ENCODE measurements around the gene RBM6.
A peak's percentile ranks its signal among the peaks of the same experiment; 100 is the strongest.
"Not testable (repeated sequence)": the region's sequence is repeated elsewhere in the genome, so short reads cannot be mapped to it uniquely, and the experiment has no call there.

The RBM6 gene

DNA sequence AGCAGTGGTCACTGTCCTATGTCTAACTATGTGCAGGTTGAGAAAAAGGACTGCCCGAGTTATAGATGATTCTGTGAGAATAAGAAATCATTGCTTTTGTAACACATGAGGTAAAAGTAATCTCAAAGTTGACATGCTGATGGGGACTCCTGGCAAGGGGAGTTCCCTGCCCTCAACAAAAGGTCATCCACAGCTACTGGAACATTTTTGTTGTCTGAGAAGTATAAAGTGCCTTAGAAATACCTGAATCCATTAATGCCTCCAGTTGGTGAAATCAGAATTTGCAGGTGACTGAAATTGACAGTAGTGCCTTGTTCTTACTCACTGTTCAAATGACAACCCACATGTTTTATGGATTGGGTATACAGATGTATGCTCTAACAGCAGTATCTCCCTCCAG lies 105.0 kb downstream of the RBM6 start:
- TF ChIP-seq, protein P1, sequence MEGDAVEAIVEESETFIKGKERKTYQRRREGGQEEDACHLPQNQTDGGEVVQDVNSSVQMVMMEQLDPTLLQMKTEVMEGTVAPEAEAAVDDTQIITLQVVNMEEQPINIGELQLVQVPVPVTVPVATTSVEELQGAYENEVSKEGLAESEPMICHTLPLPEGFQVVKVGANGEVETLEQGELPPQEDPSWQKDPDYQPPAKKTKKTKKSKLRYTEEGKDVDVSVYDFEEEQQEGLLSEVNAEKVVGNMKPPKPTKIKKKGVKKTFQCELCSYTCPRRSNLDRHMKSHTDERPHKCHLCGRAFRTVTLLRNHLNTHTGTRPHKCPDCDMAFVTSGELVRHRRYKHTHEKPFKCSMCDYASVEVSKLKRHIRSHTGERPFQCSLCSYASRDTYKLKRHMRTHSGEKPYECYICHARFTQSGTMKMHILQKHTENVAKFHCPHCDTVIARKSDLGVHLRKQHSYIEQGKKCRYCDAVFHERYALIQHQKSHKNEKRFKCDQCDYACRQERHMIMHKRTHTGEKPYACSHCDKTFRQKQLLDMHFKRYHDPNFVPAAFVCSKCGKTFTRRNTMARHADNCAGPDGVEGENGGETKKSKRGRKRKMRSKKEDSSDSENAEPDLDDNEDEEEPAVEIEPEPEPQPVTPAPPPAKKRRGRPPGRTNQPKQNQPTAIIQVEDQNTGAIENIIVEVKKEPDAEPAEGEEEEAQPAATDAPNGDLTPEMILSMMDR (IDR thresholded peaks at IDR 0.05; ENCODE audit: low read depth, low read length, missing control alignments), result no peak
- no peak overlapping the region for H3K4me3 ChIP-seq (replicated peaks; ENCODE audit: low read depth, low read length)

DNA sequence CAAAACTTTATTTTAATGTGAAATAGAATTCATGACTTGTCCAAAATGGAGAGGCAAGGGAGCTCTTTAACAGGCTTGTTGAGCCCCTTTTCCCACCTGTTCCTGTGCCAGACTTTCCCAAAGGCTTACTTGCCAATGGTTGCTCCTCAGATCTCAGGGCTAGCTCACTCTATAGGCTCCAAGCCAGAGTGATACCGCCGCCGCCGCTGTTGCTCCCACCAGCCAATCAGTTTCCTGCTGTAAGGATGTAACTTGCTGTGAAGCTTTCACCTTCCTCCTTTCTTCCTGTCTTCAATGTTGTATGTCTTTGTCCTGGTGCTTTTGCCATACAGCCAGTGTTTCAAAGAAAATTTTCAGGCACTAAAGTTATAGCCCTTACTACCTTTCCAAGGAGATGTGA lies 107.5 kb downstream of the RBM6 start:
- TF ChIP-seq, protein P1 (IDR thresholded peaks at IDR 0.05; ENCODE audit: low read depth, low read length, missing control alignments), result no peak
- no peak for DNase-seq (ENCODE audit: extremely low read depth, low read depth)
- H3K4me3 ChIP-seq (replicated peaks; ENCODE audit: low read depth, low read length), result no peak overlapping the region

More for the DNA sequence above, 105.0 kb downstream of the RBM6 start:
- DNase-seq (ENCODE audit: extremely low read depth, low read depth), result no peak

GRCh38 chr3:50050361-50050760 lies 110.4 kb downstream of the RBM6 start:
- TF ChIP-seq, protein P1 (IDR thresholded peaks at IDR 0.05; ENCODE audit: low read depth, low read length, missing control alignments), result no peak
- DNase-seq (ENCODE audit: extremely low read depth, low read depth), result peak; percentile 76
- no peak overlapping the region for H3K4me3 ChIP-seq (replicated peaks; ENCODE audit: low read depth, low read length)

DNA sequence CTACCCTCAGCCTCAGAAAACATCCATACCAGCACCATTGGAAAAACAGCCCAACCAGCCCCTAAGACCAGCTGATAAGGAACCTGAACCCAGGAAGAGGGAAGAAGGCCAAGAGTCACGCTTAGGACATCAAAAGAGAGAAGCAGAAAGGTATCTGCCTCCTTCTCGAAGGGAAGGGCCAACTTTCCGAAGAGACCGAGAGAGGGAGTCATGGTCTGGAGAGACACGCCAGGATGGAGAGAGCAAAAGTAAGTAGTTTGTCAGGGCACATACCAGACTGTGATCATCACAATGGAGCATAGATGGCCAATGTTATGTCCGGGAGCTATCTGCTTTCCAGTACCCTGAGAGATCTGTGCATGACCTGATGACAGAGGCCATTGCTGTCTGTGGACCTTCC lies 117.8 kb downstream of the RBM6 start:
- no peak overlapping the region for H3K4me3 ChIP-seq (replicated peaks; ENCODE audit: low read depth, low read length)
- TF ChIP-seq, protein P1 (IDR thresholded peaks at IDR 0.05; ENCODE audit: low read depth, low read length, missing control alignments), result no peak
- no peak for DNase-seq (ENCODE audit: extremely low read depth, low read depth)

DNA sequence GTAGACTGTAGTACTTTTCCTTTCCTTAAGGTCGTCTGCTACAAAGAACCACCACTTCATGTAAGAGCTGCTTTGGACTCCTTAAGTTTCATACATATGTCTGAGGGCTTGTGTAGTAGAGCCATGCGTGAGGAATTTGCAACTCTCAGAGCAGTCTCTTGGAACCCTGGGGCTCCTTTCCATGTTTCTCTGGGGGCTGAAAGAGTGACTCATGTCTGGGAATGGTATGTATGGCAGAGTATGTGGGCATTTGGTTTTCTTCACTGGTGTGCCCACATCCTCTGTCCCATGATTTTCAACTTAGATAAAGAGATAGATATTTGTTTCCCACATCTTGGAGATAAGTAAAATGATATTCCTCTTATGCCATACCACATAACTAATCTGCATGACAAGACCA lies 128.2 kb downstream of the RBM6 start:
- no peak overlapping the region for H3K4me3 ChIP-seq (replicated peaks; ENCODE audit: low read depth, low read length)
- no peak for DNase-seq (ENCODE audit: extremely low read depth, low read depth)
- TF ChIP-seq, protein P1 (IDR thresholded peaks at IDR 0.05; ENCODE audit: low read depth, low read length, missing control alignments), result no peak

GRCh38 chr3:50078091-50078490 lies 138.1 kb downstream of the RBM6 start:
- H3K4me3 ChIP-seq (replicated peaks; ENCODE audit: low read depth, low read length), result no peak overlapping the region
- TF ChIP-seq, protein P1 (IDR thresholded peaks at IDR 0.05; ENCODE audit: low read depth, low read length, missing control alignments), result no peak
- no peak for DNase-seq (ENCODE audit: extremely low read depth, low read depth)

- no peak for DNase-seq (ENCODE audit: extremely low read depth, low read depth)
- TF ChIP-seq, protein P1 (IDR thresholded peaks at IDR 0.05; ENCODE audit: low read depth, low read length, missing control alignments), result no peak
- no peak overlapping the region for H3K4me3 ChIP-seq (replicated peaks; ENCODE audit: low read depth, low read length)
Measured at GRCh38 chr3:50078622-50079021, 138.7 kb downstream of the RBM6 start.

DNA sequence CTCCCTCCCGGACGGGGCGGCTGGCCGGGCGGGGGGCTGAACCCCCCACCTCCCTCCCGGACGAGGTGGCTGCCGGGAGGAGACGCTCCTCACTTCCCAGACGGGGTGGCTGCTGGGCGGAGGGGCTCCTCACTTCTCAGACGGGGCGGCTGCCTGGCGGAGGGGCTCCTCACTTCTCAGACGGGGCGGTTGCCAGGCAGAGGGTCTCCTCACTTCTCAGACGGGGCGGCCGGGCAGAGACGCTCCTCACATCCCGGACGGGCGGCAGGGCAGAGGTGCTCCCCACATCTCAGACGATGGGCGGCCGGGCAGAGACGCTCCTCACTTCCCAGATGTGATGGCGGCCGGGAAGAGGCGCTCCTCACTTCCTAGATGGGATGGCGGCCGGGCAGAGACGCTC lies 145.0 kb downstream of the RBM6 start:
- DNase-seq (ENCODE audit: extremely low read depth, low read depth); H3K4me3 ChIP-seq (replicated peaks; ENCODE audit: low read depth, low read length): not testable (repeated sequence)

Measured in HFF-Myc (cell line).